ENCODE results near the gene PHF12.

PHF12 gene

GRCh38 chr17:28956861-28957260, 5.5 kb upstream of the PHF12 start:
- TF ChIP-seq, protein P1, sequence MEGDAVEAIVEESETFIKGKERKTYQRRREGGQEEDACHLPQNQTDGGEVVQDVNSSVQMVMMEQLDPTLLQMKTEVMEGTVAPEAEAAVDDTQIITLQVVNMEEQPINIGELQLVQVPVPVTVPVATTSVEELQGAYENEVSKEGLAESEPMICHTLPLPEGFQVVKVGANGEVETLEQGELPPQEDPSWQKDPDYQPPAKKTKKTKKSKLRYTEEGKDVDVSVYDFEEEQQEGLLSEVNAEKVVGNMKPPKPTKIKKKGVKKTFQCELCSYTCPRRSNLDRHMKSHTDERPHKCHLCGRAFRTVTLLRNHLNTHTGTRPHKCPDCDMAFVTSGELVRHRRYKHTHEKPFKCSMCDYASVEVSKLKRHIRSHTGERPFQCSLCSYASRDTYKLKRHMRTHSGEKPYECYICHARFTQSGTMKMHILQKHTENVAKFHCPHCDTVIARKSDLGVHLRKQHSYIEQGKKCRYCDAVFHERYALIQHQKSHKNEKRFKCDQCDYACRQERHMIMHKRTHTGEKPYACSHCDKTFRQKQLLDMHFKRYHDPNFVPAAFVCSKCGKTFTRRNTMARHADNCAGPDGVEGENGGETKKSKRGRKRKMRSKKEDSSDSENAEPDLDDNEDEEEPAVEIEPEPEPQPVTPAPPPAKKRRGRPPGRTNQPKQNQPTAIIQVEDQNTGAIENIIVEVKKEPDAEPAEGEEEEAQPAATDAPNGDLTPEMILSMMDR (IDR thresholded peaks at IDR 0.05), result no peak

GRCh38 chr17:28956112-28956511, 4.8 kb upstream of the PHF12 start:
- TF ChIP-seq, protein P1 (IDR thresholded peaks at IDR 0.05), result no peak

DNA sequence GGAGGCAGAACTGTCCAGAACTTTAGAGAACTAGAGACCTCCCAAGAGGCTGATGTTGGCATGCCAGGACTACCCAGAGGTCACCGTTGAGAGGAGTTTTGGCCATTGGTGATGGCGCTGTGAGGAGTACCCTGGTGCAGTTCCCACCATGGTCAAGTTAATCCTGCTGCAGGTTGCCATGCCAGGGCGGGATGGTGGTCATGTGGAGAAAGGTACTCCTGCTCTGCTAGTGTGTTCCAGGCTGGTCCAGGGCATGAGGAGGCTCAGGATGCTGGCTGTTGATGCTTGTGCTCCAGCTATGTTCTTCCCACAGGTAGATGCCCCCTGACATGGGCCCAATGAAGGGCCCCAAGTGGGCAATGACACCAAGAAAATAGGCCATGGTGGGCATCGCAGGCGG, 4.1 kb upstream of the PHF12 start:
- TF ChIP-seq, protein P1 (IDR thresholded peaks at IDR 0.05), result no peak

- TF ChIP-seq, protein P1 (IDR thresholded peaks at IDR 0.05), result no peak
Measured at GRCh38 chr17:28954886-28955285, 3.6 kb upstream of the PHF12 start.

GRCh38 chr17:28953444-28954118, 2.3 kb upstream of the PHF12 start:
- TF ChIP-seq, protein P1 (IDR thresholded peaks at IDR 0.05), result peak; percentile 89

- TF ChIP-seq, protein P1 (IDR thresholded peaks at IDR 0.05), result no peak
Measured at GRCh38 chr17:28951991-28952975, 965 bp upstream of the PHF12 start.

- TF ChIP-seq, protein P1 (IDR thresholded peaks at IDR 0.05), result no peak
Measured at GRCh38 chr17:28950752-28951427, 428 bp downstream of the PHF12 start.

Measured in LNCAP (cell line).